HL-60/S4 treated with retinoic acid at 250 ng/mL for 4 days and 3 days (cell line): ENCODE results near the gene TRIM44.
"Not testable (repeated sequence)": the region's sequence is repeated elsewhere in the genome, so short reads cannot be mapped to it uniquely, and the experiment has no call there.

Experiments
- in situ Hi-C: fragments of 300-500 bp; cut with MboI; formaldehyde crosslinking; loops from 2 replicates; pipeline ENCODE4 v1.7.0; 2022; ENCODE audit warnings: low sequenced_read_pairs

The TRIM44 gene

GRCh38 chr11:35668350-35668749, 5.8 kb downstream of the TRIM44 start:
- in situ Hi-C loops, result not testable (repeated sequence)

- in situ Hi-C loops, result no loop called here
Measured at GRCh38 chr11:35671396-35672127, 9.0 kb downstream of the TRIM44 start.

GRCh38 chr11:35672608-35673007, 10.0 kb downstream of the TRIM44 start:
- in situ Hi-C loops, result no loop called here

- in situ Hi-C loops, result no loop called here
Measured at GRCh38 chr11:35675901-35676610, 13.5 kb downstream of the TRIM44 start.

GRCh38 chr11:35676611-35676965, 14.0 kb downstream of the TRIM44 start:
- in situ Hi-C loops, result no loop called here

- in situ Hi-C loops, result no loop called here
Measured at GRCh38 chr11:35677904-35678303, 15.3 kb downstream of the TRIM44 start.

GRCh38 chr11:35678471-35678870, 15.9 kb downstream of the TRIM44 start:
- in situ Hi-C loops, result no loop called here

GRCh38 chr11:35678975-35679374, 16.4 kb downstream of the TRIM44 start:
- in situ Hi-C loops, result no loop called here

GRCh38 chr11:35680506-35680905, 17.9 kb downstream of the TRIM44 start:
- in situ Hi-C loops, result no loop called here

GRCh38 chr11:35681163-35681767, 18.7 kb downstream of the TRIM44 start:
- in situ Hi-C loops, result no loop called here

- in situ Hi-C loops, result no loop called here
Measured at GRCh38 chr11:35682230-35683173, 19.9 kb downstream of the TRIM44 start.

GRCh38 chr11:35683728-35684339, 21.3 kb downstream of the TRIM44 start:
- in situ Hi-C loops, result no loop called here

- in situ Hi-C loops, result no loop called here
Measured at GRCh38 chr11:35688023-35688422, 25.4 kb downstream of the TRIM44 start.

- in situ Hi-C loops, result no loop called here
Measured at GRCh38 chr11:35689081-35689996, 26.8 kb downstream of the TRIM44 start.

- in situ Hi-C loops, result no loop called here
Measured at GRCh38 chr11:35702126-35702525, 39.6 kb downstream of the TRIM44 start.

GRCh38 chr11:35709376-35709775, 46.8 kb downstream of the TRIM44 start:
- in situ Hi-C loops, result no loop called here

GRCh38 chr11:35711173-35711910, 48.8 kb downstream of the TRIM44 start:
- in situ Hi-C loops, result no loop called here

- in situ Hi-C loops, result no loop called here
Measured at GRCh38 chr11:35711924-35712323, 49.3 kb downstream of the TRIM44 start.

GRCh38 chr11:35712533-35712932, 50.0 kb downstream of the TRIM44 start:
- in situ Hi-C loops, result no loop called here
